Activated T-cell treated with anti-CD3 and anti-CD28 coated beads, Interleukin-2, amount 50 U/mL, for 1 hour (primary cell): ENCODE results near the gene RASAL3.

Experiments used
- DNase-seq: peaks from one replicate; pipeline ENCODE4 v3.0.0-alpha.2; 2020

Gene RASAL3

DNA sequence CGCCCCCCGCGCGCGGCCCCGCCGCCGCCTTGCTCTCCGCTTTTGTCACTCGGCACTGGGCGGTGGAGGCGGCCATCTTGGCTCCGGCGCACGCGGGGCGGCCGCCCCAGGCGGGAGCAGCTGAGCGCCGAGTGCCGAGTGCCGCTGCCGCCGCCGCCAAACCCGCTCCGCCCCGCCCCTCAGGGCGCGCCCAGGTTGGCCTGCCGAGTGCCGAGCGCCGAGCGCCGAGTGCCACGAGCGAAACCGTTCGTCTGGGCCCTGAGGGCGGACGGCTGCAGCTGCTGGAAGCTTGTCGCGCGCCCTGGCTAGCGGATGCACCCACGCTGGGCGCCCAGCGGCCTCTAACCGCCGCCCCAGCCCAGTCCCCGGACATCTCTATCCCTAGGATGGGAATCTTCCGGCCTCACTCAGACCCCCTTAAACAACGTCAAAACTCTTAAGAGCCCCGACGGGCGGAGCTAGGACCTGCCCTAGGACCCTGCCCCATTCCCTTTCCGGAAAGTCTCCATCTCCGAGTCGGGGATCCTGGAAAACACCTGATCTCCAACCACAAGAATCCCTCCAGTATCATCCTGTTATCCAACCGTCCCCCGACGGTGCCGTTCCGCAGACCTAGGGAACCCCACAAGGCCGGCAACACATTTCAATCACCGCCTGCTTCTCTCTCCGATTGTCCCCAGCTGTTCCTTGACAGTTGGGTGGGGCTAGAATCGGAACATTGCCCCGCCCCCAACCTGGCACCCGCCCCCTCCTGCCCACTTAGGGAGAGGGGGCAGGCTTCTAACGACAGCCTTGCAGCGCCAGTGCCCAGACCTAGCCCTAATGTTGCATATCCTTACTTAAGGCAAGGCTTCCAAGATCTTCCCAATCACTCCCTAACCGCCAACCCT lies 31.5 kb downstream of the RASAL3 start:
- peak; percentile 94 for DNase-seq

DNA sequence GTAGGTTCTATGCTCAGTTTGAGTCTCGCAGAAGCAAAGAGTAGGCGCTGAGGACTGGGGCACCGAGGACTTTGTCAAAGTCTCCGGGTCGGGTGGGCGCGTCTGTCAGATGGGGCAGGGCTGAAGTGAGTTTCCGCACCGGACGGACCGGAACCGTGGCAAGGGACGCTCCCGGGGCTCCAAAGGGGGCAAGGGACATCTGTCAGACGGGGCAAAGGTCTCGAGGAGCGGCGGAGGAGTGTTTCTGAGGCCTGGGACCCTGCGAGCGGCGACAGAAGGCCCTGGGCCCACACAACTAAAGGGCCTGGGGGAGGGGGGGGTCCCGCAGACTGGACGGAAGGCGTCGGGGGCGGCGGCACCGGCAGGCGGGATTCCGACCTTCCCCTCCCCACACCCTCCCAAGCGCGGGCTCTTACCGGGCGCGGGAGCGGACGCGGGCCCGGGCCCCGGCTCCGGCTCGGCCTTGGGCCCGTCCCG lies 32.3 kb downstream of the RASAL3 start:
- DNase-seq, result no peak

DNA sequence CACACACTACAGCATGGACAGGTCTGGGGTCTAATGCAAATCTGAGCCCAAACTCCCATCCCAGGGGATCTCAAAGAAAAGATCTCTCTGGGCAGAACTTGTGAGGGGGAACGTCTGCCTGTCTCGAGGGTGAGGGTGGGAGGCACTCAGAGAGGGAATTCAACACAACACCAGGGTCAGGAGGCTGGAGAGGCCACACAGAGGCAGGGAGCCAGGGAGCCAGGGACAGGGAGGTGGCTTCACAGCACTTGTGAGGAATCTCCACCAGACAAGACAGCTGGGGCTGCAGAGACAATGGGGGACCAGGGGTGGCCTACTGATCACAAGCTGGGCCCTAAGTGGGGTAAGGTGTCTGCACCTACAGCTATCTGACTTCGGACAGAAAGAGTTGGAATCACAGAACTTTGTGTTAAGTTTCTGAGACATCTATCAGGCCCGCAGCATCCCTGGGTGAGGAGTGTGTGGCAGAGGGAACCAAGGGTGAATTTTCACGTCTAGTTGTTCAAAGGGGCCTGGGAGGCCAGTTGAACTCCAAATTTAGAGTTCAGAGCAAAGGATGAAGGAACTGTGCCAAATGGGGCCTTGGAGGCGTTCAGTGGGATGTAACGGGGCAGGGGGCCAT lies 32.8 kb downstream of the RASAL3 start:
- no peak for DNase-seq

DNA sequence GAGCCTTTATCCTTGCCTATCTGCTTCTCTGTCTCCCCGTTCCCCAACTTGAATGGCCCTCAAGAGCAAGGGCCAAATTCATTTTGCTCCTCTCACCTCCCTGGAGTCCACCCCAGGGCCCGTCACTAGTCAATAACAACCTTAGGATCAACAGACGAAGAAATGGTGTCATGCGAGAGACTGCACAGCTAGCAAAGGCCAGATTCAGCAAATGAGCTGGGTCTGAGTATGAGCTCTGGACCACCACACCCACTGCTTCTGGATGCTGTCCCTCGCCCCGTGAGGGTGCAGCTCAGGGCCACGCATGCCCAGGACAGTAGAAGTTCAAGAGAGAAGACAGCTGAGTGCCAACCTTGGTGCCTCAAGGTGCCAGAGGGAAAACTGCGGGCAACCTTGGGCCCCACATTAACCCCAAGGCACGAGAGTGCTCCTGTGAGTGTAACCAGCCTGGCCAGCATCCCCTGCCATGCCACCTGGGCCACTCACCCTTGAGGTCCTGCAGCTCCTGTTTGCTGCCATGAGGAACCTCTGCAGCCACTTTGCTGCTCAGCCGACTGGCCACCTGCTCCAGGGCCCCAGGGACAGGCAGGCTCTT lies 33.7 kb downstream of the RASAL3 start:
- DNase-seq, result no peak

DNA sequence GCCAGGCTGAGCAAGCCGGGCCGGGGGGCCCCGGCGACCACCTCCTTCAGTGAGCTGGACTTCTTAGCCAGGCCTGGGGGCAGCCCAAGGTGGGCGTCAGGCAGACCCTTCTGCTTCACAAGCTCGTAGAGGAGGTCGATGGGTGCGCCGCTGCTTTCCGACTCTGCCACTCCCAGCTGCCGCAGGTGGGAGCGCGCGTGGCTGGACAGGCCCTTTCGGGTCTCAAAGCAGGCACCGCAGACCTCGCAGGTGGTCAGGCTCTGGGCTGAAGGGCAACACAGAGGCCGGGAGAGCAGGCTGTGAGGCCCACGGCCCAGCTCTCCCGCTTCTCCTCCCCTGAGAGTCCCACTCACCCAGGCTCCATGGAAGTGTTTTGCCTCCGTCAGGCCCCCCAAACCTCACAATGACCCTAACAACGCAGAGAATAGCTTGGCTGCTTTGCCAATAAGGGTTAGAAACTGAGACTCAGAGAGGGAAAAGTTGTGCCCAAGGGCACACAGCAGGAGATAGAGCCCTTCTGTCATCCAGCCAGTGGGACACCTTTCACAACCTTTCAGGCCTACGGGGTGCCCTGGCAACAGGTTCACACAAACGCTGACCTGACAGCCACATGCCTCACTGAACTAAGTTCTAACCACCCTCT lies 34.4 kb downstream of the RASAL3 start:
- DNase-seq, result no peak

DNA sequence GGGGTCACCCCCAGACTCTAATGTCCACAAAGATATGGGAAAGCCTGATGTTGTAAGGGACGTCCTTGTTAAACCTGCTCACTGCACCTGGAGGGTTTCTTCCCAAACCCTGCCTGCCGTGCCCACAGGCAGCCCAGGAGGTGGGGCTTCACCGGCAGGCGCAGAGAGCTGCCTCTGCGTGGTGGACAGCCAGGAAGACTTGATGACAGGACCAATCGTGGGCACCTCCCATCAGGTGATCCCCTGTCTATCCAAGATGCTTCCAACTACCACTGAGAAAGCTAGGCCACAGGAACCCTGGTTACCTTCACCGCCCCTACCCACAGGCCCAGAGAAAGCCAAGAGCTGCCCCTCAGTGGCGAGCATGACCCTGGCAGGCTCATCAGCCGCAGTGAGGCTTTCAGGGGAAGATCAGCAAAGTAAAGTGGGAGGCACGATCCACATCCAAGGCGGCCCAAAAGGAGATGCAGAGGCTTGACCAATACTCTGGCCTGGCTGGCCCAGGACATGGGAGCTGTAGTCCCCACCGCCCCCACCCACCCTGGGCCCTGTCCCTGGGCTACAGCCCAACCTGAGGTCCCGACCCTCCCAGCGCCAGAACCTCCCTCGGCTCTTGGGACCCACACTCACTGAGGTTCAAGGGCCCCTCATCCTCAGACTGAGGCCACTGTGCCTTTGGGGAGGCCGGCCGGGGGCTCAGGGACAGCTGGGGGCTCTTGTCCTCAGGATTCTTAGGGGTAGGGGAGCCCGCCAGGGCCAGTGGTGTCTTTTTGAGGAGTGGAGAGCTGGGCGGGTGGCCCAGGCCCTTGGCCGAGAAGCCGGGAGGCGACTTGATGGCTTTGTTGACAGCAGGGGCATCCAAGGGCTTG lies 35.2 kb downstream of the RASAL3 start:
- DNase-seq, result no peak

DNA sequence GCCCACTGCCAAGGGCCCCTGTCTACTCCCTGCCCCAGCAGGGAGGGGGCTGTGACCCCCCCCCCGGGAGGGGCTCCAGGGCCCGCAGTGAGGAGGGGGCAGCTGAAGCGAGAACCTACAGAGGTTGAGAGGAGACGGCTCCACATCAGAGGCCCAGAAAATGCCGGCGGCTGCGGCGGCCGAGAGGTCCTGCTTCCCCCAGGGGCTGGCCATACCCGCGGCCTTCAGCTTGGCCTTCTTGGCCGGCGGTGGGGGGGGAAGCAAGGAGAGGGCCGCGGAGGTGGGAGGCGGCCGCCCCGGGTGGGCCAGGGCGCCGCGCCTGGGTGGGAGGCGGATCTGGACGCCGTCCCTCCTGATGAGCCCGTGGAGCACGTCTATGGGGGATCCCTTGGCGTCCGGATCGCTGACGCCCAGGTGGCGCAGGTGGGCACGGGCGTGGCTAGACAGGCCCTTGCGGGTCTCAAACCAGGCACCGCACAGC lies 36.3 kb downstream of the RASAL3 start:
- no peak for DNase-seq

DNA sequence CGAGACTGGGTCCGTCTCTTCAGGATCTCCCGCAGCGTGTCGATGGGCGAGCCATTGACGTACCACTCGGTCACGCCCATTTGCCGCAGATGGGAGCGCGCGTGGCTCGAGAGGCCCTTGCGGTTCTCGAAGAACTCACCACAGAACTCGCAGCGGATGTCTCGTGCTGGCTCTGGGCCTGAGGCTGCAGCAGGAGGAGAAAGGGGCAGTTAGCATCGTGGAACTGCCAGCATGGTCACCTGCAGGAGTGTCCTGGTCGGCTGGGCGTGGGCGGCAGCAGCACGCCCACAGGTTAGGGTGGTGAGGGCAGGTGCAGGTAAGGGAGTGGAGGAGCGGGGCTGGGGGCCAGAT lies 37.0 kb downstream of the RASAL3 start:
- DNase-seq, result no peak

DNA sequence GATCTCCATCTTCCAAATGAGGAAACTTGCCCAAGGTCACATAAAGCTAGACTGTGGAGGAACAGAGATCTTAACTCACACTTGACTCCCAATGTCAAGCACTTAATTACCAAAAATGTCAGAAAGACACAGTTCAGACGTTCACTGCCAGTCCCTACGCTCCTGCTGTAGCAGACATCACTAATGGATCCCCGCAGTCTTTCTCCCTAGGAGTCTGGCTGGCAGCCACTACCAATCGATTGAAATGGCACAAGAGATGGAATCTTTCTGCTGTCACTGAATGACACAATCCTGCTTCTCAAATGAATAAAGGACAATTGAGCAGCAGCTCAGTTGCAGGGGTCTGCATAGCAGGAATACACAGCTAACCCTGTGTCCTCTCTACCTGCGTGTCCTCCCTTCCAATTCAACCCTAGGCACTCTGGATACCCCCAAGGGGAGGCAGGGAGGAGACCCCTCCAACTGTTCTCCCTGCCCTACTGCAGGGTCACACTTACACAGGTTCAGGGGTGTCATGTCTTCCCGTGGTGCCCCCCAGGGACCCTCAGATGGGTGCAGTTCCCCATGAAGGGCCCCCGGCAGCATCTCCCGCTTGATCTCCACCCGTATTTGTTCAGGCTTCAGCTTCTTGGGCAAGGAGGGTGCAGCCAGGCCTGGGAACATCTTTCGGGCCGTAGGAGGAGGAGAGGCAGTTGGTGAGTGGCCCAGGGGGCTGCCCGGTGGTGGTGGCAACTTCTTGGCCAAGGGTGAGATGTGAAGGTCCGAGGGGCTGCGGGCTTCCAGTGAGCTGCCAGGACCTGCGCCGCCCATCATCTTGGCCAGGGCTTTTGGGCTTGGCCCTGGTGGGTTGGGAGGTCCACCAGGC lies 37.6 kb downstream of the RASAL3 start:
- no peak for DNase-seq

DNA sequence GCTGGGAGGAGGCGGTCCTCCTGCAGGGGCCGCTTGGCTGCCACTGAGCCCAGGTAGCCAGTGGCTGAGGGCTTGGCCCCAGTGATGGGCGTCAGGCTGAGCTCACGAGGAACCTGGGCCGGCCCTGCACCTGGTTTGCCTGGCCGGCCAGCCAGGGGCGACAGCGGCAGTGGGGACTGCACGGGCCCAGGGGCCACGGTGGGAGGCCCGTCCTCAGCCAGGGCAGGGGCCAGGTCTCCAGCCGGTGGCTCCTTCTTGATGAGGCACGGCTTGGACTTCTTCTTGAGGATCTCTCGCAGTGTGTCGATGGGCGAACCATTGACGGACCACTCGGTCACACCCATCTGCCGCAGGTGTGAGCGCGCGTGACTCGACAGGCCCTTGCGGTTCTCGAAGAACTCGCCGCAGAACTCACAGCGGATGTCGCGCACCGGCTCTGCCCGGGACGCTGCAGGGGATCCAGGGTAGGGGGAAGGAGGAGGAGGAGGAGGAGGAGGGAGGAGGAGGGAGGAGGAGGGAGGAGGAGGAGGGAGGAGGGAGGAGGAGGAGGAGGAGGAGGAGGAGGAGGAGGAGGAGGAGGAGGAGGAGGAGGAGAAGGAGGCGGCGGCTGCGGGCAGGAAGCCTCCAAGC lies 38.9 kb downstream of the RASAL3 start:
- DNase-seq, result no peak

DNA sequence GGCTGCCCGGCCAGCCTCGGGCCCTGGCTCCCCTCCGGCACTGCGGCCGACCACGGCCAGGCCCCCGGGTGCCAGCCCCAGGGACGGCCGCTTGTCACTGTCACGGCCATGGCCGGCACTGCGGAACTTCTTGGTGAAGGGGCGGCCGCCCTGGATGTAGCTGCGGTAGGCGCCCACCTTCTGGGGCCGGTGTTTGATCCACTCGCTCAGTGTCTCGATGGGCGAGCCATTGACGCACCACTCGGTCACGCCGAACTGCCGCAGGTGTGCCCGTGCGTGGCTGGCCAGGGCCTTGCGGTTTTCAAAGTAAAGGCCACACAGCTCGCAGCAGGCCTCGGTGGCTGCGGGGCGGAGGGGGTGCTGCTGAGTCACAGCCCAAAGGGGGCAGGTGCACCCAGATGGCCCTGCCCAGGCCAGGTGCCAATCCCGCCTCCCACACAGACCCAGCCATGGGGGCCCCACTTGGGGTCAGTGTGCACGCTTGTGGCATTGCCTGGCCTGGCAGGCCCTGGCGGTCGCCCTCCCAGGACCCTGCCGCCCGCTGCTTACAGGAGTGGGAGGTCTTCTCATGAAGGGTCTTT lies 39.6 kb downstream of the RASAL3 start:
- DNase-seq, result no peak

DNA sequence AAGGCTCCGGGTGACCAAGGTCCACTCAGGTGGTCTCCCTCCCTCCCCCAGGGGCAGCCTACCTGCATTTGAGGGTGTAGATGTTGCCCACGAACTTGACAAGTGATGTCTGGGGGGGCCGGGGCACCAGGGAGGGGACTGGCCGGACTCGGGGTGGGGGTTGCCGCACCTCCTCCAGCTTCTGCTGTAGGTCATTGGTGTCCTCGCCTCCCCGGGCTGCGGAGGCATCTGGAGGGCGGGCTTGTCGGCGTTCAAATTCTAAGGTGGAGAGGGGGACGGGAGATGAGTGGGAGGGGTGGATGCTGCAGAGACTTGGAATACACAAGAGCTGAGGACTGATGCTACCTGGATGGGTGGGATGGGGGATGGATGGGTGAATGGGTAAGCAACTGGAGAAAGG lies 40.2 kb downstream of the RASAL3 start:
- DNase-seq, result no peak

DNA sequence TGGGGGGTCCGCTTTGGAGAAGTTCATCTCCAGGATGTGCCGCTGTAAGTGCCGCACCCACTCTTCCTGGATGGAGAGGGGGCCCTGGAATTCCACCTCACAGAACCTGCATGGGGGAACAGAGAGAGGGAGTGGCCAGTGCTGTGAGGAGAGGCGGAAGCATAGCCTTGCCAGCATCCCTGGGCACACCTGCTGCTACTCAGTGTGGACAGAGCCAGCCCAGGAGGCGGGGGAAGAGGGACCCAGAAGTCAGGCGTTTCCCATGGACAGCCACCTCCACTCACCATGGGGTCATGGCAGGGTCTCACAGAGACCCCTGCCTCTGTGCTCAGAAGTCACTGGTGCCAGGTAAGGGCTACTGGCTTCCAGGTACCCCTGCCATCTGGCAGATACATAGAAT lies 41.2 kb downstream of the RASAL3 start:
- no peak for DNase-seq

DNA sequence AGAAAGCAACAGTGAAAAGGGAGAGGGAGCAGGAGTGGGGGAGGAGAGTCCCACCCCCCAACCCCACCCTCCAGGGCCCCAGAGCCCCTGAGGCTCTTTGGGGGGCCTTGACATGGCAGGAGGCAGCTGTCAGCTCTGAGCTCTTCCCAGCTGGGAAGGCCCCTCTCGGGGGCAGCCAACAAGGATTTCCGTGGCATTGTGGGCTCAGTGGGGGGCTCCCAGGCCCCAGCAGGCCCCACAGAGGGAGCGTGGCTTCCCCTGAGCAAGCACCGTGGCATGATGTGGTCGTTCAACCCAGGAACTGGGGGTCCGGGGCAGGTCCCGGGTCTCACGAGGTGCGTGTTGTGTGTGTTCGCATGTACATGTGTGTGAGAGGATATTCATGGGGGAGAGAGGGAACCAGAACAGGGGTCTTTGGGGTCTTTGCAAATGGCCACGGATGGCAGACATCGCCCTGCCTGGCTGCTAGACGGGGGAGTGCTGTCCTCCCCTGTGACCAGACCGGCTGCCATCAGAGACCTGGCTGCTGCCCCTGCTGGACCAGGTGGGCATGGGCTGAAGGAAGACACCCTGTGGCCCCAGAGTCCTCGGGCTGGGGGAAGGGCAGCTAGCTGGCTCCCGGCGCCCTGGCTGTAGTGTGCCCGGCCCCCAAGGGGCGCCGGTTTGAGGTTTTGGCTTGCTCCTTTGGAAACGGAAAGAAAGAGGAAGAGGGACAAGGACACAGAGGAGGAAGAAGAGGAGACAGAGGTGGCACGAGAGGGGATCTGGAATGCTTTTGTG lies 41.9 kb downstream of the RASAL3 start:
- no peak for DNase-seq

DNA sequence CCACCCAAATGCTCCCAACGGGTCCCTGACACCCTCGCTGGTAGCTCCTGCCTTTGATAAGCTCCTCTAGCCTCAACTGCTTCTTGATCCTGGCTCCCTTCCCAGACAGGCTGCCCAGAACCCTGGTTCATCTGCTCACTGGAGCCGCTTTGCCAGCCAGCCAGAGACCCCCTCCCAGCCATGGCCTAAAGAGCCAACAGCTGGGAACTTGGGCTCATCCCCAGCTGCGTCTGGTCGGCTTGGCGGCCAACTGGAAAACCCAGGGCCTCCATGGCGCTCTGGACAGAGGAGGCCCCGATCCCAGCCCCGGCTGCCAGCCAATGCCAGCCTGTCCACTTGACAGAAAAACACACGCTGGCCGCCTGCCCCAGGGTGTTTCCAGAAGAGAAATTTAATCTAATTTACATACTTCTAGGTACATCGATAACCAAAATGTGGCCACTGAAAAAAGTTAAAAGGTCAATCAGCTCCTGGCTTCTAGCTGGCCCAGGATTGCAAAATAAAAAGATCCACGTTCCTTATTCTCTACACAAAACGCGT lies 42.6 kb downstream of the RASAL3 start:
- no peak for DNase-seq

DNA sequence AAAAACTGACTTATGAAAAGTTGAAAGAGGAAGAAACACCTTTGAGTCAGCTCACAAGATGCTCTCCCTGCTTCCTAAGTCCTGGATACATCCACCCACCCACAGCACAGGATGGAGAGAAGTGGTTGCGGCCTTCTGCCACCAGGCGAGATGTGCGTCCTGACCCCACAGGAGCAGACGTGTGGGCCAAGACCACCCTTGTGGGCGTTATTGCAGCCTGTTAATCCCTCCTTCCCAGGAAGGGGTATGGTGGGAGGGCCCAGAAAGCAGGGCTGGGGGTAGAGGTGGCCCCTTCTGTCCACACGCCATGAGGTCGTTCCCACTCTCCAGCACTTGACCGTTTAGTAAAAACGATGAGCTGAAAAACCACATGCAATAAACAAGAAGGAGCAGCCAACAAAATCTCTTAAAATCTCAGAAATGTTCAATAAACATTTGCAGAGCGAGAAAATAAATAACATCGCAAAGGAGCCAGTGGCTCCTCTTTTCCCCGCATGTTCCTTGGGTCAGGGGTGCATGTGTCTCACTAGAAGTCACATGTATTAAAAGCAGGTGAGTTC lies 43.1 kb downstream of the RASAL3 start:
- DNase-seq, result no peak

DNA sequence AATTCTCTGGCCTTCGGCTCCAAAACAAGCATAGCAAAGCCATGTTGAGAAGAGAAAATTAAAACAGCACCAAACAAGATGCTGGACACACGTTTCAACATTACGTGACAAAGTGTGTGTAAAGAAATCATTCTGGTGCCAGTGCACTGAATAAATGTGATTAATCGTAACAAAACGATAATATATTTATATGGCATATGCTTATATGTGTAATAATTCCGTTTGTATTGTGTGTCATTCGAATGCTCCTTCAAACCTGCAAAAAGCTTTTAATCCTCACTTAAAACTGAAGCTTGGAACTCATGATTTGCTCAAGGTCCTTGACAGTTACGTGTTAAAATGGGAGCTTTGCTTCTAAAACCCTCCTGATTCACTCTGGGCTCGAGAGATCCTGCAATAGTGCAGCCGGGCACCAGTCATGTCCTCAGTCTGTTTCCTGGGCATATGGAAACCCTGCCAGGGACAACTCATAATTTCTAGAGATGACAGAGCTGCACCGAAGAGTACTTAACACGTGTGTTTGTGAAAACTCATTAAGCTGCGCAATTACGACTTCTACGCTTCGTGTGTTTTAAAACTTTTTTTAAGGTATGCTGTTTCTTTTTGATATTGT lies 44.8 kb downstream of the RASAL3 start:
- no peak for DNase-seq

DNA sequence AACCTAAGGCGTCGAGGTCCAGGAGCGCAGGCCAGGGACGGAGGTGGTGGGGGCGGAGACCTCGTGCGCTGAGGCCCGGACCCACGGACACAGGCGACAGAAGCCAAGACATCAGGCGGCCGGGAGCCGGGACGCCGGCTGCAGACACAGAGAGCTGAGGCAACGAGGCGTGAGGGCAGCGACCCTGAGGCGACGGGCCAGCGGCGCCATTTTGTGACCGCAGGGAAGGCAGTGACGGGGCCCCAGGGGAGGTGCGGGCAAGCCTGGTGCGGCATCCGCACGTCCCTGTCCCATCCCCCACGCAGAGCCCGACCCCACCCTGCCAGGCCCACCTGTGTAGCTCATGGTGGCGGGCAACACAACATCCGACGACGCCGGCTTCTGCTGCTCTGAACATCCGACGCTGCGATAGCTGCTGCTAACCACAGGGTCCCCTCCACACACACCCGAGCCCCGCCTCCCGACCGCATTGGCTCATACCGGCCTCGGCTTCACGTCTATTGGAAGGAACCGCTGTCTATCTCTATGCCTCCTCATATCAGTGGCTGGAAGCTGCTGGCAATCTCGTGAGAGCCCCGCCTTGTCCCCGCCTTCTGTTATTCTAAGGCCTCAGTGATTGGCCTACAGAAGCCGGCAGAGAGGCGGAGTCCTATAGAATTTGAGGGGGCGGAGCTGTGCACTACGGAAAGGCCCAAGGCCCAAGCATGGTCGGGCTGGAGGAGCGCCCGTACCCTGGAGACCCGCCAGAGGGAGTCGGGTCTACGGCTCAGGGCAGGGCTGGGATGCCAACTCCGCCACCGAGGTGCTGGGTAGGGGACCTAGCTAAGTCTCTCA lies 45.5 kb downstream of the RASAL3 start, which contains the start of gene AKAP8L:
AKAP8L (minus strand) TSS at position 410 of the 834 bp plus-strand sequence; CDS start at position 345, 65 bp downstream.
- DNase-seq, result peak; percentile 94
